Activated CD4-positive, alpha-beta memory T cell treated with anti-CD3 and anti-CD28 coated beads for 36 hours (primary cell): ENCODE data around the gene RHBDL1. TPM values are rescaled to one million over a fixed set of nuclear protein-coding genes. Genes with fewer than 3 reads are reported as not detected.

ENCODE experiments used
- CTCF ChIA-PET: fragments of 350-600 bp; sonication (Branson Sonifier 250); formaldehyde crosslinking; loops from one replicate; lab custom pipeline; 2021; ENCODE audit warnings: antibody characterized with exemption, inconsistent platforms; lab: Charles Lee
- POLR2A ChIA-PET: fragments of 350-600 bp; sonication (Branson Sonifier 250); formaldehyde crosslinking; loops from one replicate; lab custom pipeline; 2021; ENCODE audit warnings: antibody characterized with exemption; lab: Charles Lee
- DNase-seq: peaks from one replicate; pipeline ENCODE4 v3.0.0-alpha.2; 2020
- H3K27ac Mint-ChIP-seq: one replicate; pipeline ENCODE4 v1.8.0; 2021; ENCODE audit warnings: mixed read lengths
- H3K27me3 Mint-ChIP-seq: one replicate; pipeline ENCODE4 v1.8.0; 2021; ENCODE audit warnings: mixed read lengths
- H3K36me3 Mint-ChIP-seq: one replicate; pipeline ENCODE4 v1.8.0; 2021; ENCODE audit warnings: mixed read lengths
- H3K4me1 Mint-ChIP-seq: one replicate; pipeline ENCODE4 v1.8.0; 2021; ENCODE audit warnings: low read depth, mixed read lengths
- H3K4me3 Mint-ChIP-seq: one replicate; pipeline ENCODE4 v1.8.0; 2021; ENCODE audit warnings: mild to moderate bottlenecking, mixed read lengths
- H3K9me3 Mint-ChIP-seq: one replicate; pipeline ENCODE4 v1.8.0; 2021; ENCODE audit warnings: mixed read lengths
- intact Hi-C: fragments of 100-400 bp; cut with micrococcal nuclease; formaldehyde crosslinking; loops from one replicate; pipeline ENCODE4 v1.15.1; 2023
- total RNA-seq, 2 experiments: library from RNA; stranded (reverse); gene quantifications; one replicate each; pipeline ENCODE4 v1.2.3, GENCODE V29; 2021

Gene RHBDL1
- total RNA-seq, 2 experiments from 2014 or later = 0.57 to 0.82 TPM

- DNase-seq = no peak
- Mint-ChIP-seq H3K9me3 (no peaks in the 10 kb centered on the region), H3K4me1 (peaks cover 4% of the 10 kb centered on the region), H3K27ac (no peak overlapping the region), H3K36me3 (peaks cover 3% of the 10 kb centered on the region), H3K27me3 (no peaks in the 10 kb centered on the region), H3K4me3 (no peak overlapping the region)
- CTCF ChIA-PET = no interaction called here
- intact Hi-C loops = no loop called here
- POLR2A ChIA-PET = no interaction called here
Observed at GRCh38 chr16:661184-661821, 14.2 kb upstream of the RHBDL1 start.

- H3K4me3 Mint-ChIP-seq = no peak overlapping the region
- intact Hi-C loops = no loop called here
- POLR2A ChIA-PET = no interaction called here
Observed at GRCh38 chr16:662095-662494, 13.4 kb upstream of the RHBDL1 start.

GRCh38 chr16:662597-662996 lies 12.9 kb upstream of the RHBDL1 start:
- POLR2A ChIA-PET = no interaction called here
- peaks cover 3% of the 10 kb centered on the region for H3K36me3 Mint-ChIP-seq
- no peak overlapping the region for H3K4me3 Mint-ChIP-seq
- CTCF ChIA-PET = no interaction called here
- DNase-seq = no peak
- H3K9me3 Mint-ChIP-seq = no peaks in the 10 kb centered on the region
- peaks cover 6% of the 10 kb centered on the region for H3K4me1 Mint-ChIP-seq
- H3K27me3 Mint-ChIP-seq = no peaks in the 10 kb centered on the region
- H3K27ac Mint-ChIP-seq = no peak overlapping the region
- intact Hi-C loops = no loop called here

More at GRCh38 chr16:662095-662494, 13.4 kb upstream of the RHBDL1 start:
- peaks cover 3% of the 10 kb centered on the region for H3K36me3 Mint-ChIP-seq
- no peak overlapping the region for H3K27ac Mint-ChIP-seq
- CTCF ChIA-PET = no interaction called here
- DNase-seq = no peak
- peaks cover 4% of the 10 kb centered on the region for H3K4me1 Mint-ChIP-seq
- H3K27me3 Mint-ChIP-seq = no peaks in the 10 kb centered on the region
- no peaks in the 10 kb centered on the region for H3K9me3 Mint-ChIP-seq

- no peaks in the 10 kb centered on the region for H3K27me3 Mint-ChIP-seq
- H3K4me3 Mint-ChIP-seq = no peak overlapping the region
- ChIA-PET POLR2A (interaction anchor here (1.2 kb wide), 1 partner anchor 14 kb away, joined by 4 read pairs; the partner anchor contains the start of gene STUB1), CTCF (no interaction called here)
- no peaks in the 10 kb centered on the region for H3K9me3 Mint-ChIP-seq
- peaks cover 12% of the 10 kb centered on the region for H3K36me3 Mint-ChIP-seq
- intact Hi-C loops = no loop called here
- H3K27ac Mint-ChIP-seq = no peak overlapping the region
- peaks cover 6% of the 10 kb centered on the region for H3K4me1 Mint-ChIP-seq
- DNase-seq = no peak
Observed at GRCh38 chr16:666572-666971, 8.9 kb upstream of the RHBDL1 start.

- H3K36me3 Mint-ChIP-seq = peaks cover 12% of the 10 kb centered on the region
- intact Hi-C loops = no loop called here
- ChIA-PET CTCF (interaction anchor here (0.7 to 1.9 kb wide), 5 partner anchors 19 to 1038 kb away, joined by 3 to 7 read pairs (median 3); no protein-coding TSS in a partner anchor), POLR2A (interaction anchor here (0.9 to 1.8 kb wide), 3 partner anchors 13 to 19 kb away, joined by 3 to 4 read pairs (median 4); partner anchors contain the start of genes JMJD8, STUB1 and WDR90)
- peak overlapping the region; percentile 85 for H3K27ac Mint-ChIP-seq
- H3K27me3 Mint-ChIP-seq = no peaks in the 10 kb centered on the region
- peak overlapping the region; percentile 77 for H3K4me3 Mint-ChIP-seq
- peaks cover 6% of the 10 kb centered on the region for H3K4me1 Mint-ChIP-seq
- H3K9me3 Mint-ChIP-seq = no peaks in the 10 kb centered on the region
- DNase-seq = no peak
Observed at GRCh38 chr16:667113-667779, 8.2 kb upstream of the RHBDL1 start.

GRCh38 chr16:667780-668518 lies 7.5 kb upstream of the RHBDL1 start, which contains the start of gene RHOT2:
TSS of gene RHOT2 (plus strand) at chr16:668132. CDS start at chr16:668200, 68 bp downstream.
- peaks cover 6% of the 10 kb centered on the region for H3K4me1 Mint-ChIP-seq
- CTCF ChIA-PET = interaction anchor here (0.6 to 1.9 kb wide), 10 partner anchors 11 to 1038 kb away, joined by 3 to 7 read pairs (median 3); partner anchors contain the start of gene STUB1
- peaks cover 11% of the 10 kb centered on the region for H3K36me3 Mint-ChIP-seq
- POLR2A ChIA-PET = interaction anchor here (0.9 to 1.8 kb wide), 3 partner anchors 13 to 19 kb away, joined by 3 to 4 read pairs (median 4); partner anchors contain the start of genes JMJD8, STUB1 and WDR90
- H3K27ac Mint-ChIP-seq = peak within 1 kb of the TSS; percentile 85
- intact Hi-C loops = no loop called here
- H3K27me3 Mint-ChIP-seq = no peaks in the 10 kb centered on the region
- peak within 1 kb of the TSS; percentile 77 for H3K4me3 Mint-ChIP-seq
- DNase-seq = peak; percentile 96
- no peaks in the 10 kb centered on the region for H3K9me3 Mint-ChIP-seq

- POLR2A ChIA-PET = interaction anchor here (0.9 to 1.8 kb wide), 2 partner anchors 20 to 26 kb away, joined by 3 to 4 read pairs; partner anchors contain the start of gene WDR90
- Mint-ChIP-seq H3K9me3 (no peaks in the 10 kb centered on the region), H3K4me3 (peak overlapping the region; percentile 77), H3K36me3 (peaks cover 12% of the 10 kb centered on the region), H3K4me1 (peaks cover 6% of the 10 kb centered on the region), H3K27me3 (no peaks in the 10 kb centered on the region), H3K27ac (peak overlapping the region; percentile 33)
- DNase-seq = peak; percentile 32
- CTCF ChIA-PET = interaction anchor here (0.6 to 1.9 kb wide), 8 partner anchors 11 to 76 kb away, joined by 3 to 7 read pairs (median 3); partner anchors contain the start of gene STUB1
- intact Hi-C loops = no loop called here
Observed at GRCh38 chr16:668519-669171, 6.8 kb upstream of the RHBDL1 start.

- Mint-ChIP-seq H3K36me3 (peaks cover 12% of the 10 kb centered on the region), H3K4me1 (peaks cover 6% of the 10 kb centered on the region), H3K9me3 (no peaks in the 10 kb centered on the region), H3K4me3 (peak overlapping the region; percentile 42), H3K27me3 (no peaks in the 10 kb centered on the region), H3K27ac (no peak overlapping the region)
- no peak for DNase-seq
- CTCF ChIA-PET = no interaction called here
- intact Hi-C loops = no loop called here
- POLR2A ChIA-PET = no interaction called here
Observed at GRCh38 chr16:669666-670065, 5.8 kb upstream of the RHBDL1 start.

- ChIA-PET POLR2A (no interaction called here), CTCF (no interaction called here)
- Mint-ChIP-seq H3K36me3 (peaks cover 12% of the 10 kb centered on the region), H3K4me1 (peaks cover 10% of the 10 kb centered on the region), H3K27ac (no peak overlapping the region), H3K9me3 (no peaks in the 10 kb centered on the region), H3K4me3 (no peak overlapping the region), H3K27me3 (no peaks in the 10 kb centered on the region)
- no peak for DNase-seq
- intact Hi-C loops = no loop called here
Observed at GRCh38 chr16:670485-671352, 4.8 kb upstream of the RHBDL1 start.

- CTCF ChIA-PET = no interaction called here
- Mint-ChIP-seq H3K27me3 (no peaks in the 10 kb centered on the region), H3K36me3 (peaks cover 12% of the 10 kb centered on the region), H3K9me3 (no peaks in the 10 kb centered on the region), H3K27ac (no peak overlapping the region), H3K4me3 (no peak overlapping the region), H3K4me1 (peaks cover 10% of the 10 kb centered on the region)
- intact Hi-C loops = no loop called here
- no peak for DNase-seq
- POLR2A ChIA-PET = no interaction called here
Observed at GRCh38 chr16:671353-672131, 3.9 kb upstream of the RHBDL1 start.
